LHCN-M2 (cell line): ENCODE results near the gene SMG6. TPM values are rescaled to one million over a fixed set of nuclear protein-coding genes. Genes with fewer than 3 reads are reported as not detected.
A peak's percentile ranks its signal among the peaks of the same experiment; 100 is the strongest.

ENCODE experiments used
- DNase-seq: peaks from one replicate; pipeline ENCODE4 v3.0.0-alpha.2; 2012; ENCODE audit warnings: low read depth
- total RNA-seq: library from RNA; depleted of rRNA; stranded (reverse); fragments of >200 nt; gene quantifications from 2 replicates; pipeline ENCODE4 v1.2.3, GENCODE V29; 2014

The SMG6 gene
- total RNA-seq, 1 experiment from 2014 or later: 35.5 TPM

GRCh38 chr17:2237521-2237921 lies 66.1 kb downstream of the SMG6 start:
- peak; percentile 51 for DNase-seq

DNA sequence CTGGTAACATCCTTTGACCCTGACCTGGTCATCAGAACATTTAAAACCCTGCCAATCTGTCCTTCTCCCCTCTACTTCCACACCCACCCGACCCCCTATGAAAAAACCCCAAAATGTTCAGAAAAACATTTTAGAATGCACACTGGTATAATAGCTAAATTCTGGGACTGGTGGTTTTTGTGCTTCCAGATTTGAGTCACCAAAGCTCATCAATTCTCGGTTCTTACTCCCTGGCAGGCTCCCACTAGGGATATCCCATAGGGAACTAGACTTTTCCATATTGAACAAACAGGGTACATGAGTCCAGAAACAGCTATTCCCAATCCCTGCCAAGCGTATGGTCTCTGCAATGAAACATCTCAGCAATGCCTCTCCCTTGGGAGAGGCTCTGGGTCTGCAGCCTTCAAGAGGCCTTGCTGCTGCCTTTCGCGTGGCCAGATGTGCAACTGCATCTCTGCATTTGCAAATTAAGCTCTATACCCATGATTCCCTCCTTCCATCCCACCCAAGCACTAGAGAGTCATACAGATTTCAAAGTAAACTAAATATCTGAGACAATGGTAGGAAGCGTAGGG lies 67.7 kb downstream of the SMG6 start:
- DNase-seq: no peak

DNA sequence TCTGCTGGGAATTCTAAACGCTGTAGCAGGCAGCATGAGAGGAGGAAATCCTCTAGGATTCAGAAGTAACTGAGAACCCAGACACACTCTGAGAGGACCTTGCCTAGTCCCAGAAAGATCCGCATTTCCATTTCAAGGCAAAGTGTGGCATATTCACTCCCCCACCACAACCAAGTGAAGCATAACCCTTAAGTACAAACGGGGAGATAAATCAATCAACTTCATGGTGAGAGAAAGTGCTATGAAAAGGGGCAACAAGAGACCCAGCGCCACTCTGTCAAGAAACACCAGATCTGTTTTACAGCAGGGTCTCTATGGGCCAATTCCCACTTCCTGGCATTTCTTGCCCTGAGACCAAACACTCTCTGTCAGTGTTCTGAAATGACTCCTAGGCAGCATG lies 68.3 kb downstream of the SMG6 start:
- DNase-seq: no peak

GRCh38 chr17:2233441-2233947 lies 70.1 kb downstream of the SMG6 start:
- peak; percentile 81 for DNase-seq

DNA sequence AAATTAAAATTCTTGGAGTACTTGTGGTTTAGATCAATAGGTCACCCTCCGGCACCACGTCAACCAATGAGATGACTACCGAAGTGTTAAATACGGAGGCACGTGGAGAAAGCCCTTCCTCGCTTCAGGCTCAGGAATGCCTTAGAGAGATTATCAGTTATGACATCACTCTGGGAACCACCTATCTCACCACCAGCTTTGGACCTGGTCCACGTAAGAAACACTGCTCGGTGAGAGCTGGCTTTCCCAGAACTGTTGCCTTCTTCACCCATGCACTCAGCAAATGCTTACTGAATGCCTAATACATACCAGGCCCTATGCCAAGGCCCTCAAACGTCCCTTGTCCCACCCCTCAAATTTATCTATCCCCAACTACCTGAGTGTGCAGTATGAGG lies 71.3 kb downstream of the SMG6 start:
- DNase-seq: no peak

GRCh38 chr17:2230877-2231276 lies 72.7 kb downstream of the SMG6 start:
- DNase-seq: no peak

- no peak for DNase-seq
Observed at GRCh38 chr17:2227025-2227699, 76.4 kb downstream of the SMG6 start.

- DNase-seq: no peak
Observed at GRCh38 chr17:2223617-2223927, 80.0 kb downstream of the SMG6 start.

- DNase-seq: peak; percentile 61
Observed at GRCh38 chr17:2222901-2223616, 80.5 kb downstream of the SMG6 start.

DNA sequence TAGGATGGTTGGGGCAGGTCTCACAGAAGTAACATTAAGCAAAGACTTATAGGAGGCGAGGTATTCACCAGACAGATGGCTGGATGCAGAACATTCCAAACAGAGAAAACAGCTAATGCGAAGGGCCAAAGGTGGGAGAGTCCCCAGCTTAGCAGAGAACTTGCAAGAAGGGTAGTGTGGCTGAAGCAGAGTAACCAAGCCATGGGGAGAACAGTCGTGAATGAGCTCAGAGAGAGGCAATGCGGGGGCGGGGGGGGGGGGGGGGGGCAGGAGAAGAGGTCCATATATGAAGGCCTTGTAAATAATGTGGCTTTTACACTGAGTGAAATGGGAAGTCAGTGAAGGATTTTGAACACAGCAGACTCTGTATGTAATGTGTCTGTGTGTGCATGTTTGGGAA lies 81.3 kb downstream of the SMG6 start:
- no peak for DNase-seq

- no peak for DNase-seq
Observed at GRCh38 chr17:2218426-2218825, 85.2 kb downstream of the SMG6 start.

DNA sequence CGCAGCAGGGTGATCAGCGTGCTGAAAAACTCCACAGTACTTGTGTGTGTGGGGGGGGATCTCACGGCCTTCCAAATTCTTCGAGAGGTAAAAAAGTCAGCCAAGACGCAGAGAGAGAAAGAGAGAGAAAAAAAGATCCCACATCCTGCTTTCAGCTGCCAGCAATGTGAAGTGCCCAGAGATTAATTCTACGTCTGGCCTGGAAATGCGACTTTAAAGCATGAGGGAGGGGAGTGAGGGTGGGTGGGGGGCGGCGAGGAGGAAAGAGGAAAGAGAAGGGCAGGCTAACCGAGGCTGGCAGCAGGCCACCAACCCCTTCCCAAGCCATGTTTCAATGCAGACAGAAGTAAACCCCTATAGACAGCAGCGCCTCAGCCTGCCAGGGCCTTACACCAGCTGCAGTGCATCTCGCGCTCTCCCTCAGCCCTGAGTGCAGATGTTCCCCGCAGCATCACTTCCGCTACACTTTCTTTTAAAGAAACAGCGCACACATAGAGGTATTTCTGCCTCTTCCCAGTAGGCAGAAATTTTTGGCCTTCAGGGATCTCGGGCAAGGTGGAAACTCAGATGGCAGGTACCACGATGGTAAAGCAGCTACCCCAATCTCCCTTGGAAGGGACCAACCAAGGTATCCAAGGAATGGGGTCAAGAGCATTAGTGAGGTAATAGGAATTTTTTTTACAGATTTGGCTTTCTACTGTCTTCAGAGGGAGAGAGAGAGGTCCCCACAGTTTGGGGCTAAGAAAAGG lies 87.8 kb downstream of the SMG6 start:
- peak; percentile 71 for DNase-seq

DNA sequence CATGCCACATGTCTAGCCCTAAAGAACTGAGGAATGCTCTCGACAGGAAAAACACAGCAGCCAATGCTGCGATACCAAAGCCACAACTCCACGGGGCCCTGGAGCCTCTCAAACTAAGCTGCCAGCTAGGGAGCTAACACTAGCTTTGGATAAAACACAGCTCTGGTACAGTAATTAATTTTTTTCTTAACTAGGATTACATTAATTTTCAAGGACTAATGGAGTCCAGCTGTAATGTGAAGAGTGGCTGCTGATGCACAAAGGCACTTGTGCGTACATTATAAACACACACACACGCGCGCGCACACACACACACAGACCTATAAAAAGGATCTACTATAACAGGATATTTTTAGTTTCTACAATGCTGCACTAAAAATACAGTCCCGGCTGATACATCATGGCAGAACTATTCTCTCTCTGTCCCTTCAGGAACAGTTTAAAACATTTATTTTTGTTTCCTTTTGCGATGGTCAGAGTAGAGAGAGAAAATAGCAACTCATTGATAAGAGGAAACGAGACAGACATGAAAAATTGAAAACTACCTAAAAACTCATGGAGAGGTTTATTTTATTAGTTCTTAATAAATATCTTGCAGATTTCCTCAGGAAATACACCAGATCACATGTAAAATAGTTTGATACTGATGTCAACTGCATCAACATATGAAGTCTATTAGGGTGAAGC lies 88.5 kb downstream of the SMG6 start:
- DNase-seq: peak; percentile 63

DNA sequence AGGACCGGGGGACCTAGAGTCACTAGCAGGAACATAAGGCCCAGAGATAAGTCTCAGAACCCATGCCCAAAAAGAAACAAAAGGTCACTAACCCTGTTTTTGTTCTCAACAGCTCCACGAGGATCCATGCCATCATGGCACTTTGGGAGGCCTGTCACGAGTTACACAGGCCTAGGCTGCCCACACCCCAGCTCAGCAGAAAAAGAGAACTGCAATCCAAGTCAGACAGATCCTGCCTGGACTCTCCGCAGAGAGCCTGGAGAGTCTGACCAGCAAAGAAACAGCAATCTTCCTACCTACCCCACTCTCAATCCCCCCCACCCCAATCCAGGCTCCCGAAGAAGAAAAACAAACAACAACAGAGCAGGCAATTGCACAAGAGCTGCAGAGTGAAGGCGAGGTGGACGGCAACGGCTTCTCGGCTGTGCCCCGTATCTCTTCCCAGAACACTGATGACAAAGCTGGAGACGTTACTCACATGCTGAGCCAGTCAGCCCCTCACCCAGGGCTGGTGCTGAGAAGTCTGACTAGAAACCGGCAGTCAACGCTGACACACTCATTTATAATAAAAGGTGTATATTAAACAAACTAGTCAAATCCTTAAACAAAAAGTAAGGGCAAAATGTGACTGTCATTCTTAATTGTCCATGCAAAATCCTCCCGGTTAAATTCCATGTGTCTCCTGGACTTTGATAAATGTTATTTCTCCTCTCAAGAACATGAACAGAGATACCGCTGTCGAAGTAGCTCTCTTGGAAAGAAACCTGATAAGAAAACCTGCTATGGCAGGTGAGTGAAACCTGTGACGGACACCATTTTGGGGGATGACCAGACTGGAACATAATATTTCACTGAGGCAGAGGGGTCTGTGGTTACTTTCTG lies 89.3 kb downstream of the SMG6 start:
- DNase-seq: peak; percentile 81

DNA sequence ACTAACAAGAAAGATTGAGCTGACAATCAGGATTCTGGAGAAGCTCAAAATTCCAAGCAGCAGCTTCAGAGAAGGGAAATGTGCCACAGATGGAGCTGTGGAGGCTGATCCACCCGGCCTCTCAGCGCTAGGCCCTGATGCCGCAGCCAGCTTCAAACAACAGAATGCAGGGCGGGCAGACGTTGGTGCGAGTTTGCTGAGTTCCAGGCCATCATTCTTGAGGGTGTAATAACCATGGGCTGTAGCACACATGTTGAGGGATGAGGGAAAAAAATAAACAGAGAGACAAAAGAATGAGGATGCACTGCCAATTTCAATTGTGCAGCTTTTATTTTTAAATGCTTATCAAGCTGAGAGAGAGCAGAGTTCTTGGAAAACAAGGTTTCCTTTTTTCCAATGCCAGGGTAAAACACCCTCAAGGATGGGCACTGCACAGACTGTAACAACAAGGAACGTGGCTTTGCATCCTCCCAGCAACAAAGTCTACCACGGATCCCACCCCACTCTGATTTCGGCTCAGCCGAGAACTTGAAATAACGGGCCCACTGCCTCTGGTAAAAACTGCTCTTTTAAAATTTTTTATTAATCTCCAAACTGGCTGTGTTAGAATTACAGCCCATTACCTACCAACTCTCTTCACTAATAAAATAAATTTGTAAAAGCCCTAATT lies 90.2 kb downstream of the SMG6 start:
- no peak for DNase-seq

GRCh38 chr17:2212400-2212981 lies 91.1 kb downstream of the SMG6 start:
- DNase-seq: peak; percentile 33

DNA sequence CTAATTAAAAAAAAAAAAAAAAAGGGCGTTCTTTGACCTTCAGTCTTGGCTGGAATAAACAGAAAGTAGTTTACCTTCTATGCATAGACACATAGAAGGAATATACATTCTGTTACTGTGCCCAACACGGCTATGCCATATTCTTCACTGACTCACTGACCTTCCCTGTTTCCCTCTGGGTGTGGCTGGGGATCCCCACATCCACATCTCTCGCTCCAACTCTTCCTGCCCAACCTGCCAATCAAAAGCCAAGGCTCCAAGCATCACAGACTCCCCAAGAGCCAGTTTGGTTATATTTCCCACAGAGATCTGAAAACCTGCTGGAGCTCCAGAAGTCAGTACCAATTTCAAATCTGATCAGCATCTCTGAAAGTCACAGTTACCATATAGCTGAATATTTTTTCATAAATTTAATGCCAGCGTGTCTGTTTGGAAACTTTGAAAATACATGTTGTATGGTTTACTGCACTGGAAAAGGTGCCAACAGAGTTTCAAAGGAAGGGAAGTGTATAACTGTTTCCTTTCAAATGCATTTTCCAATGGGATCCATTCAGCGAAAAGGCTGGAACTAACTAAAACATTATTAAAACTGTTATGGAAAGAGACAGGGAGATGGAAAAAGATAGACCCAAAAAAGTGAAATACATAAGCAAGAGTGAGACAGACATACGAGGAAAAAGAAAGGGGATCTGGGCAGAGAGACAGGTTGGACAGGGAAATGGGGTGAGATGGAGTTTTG lies 91.8 kb downstream of the SMG6 start:
- no peak for DNase-seq

GRCh38 chr17:2210726-2211125 lies 92.9 kb downstream of the SMG6 start:
- DNase-seq: no peak
